ENCODE measurements around the gene CABCOCO1. TPM values are rescaled to one million over a fixed set of nuclear protein-coding genes. Genes with fewer than 3 reads are reported as not detected.
"Not testable (repeated sequence)": the region's sequence is repeated elsewhere in the genome, so short reads cannot be mapped to it uniquely, and the experiment has no call there.

CABCOCO1 gene
- total RNA-seq, 1 experiment from 2014 or later = 0.24 TPM

GRCh38 chr10:61639952-61640351, 22.8 kb upstream of the CABCOCO1 start:
- in situ Hi-C loops (cut with HindIII; ENCODE audit: low pct_unique_long_range_greater_than_20kb, low sequenced_read_pairs) = no loop called here
- no peak for DNase-seq (ENCODE audit: low read depth)

DNA sequence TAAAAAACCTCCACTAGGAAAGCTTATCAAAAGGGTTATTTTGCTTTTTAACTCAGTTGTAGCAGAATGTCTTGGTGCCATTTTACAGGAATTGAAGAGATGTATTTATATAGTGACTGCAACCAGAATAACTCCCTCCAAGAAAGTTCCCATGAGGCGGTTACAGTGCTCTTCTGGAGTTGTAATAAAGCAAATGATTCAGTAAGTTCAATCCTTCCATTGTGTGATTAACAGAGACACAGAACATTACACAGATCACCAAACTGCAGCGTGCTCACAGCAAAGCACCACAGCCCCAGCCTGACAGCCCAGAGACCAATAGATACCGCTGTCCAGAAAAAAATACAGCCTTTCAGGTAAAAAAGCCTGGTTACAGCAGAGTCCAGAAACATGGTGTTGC, 21.9 kb upstream of the CABCOCO1 start:
- DNase-seq (ENCODE audit: low read depth) = no peak
- in situ Hi-C loops (cut with HindIII; ENCODE audit: low pct_unique_long_range_greater_than_20kb, low sequenced_read_pairs) = no loop called here

DNA sequence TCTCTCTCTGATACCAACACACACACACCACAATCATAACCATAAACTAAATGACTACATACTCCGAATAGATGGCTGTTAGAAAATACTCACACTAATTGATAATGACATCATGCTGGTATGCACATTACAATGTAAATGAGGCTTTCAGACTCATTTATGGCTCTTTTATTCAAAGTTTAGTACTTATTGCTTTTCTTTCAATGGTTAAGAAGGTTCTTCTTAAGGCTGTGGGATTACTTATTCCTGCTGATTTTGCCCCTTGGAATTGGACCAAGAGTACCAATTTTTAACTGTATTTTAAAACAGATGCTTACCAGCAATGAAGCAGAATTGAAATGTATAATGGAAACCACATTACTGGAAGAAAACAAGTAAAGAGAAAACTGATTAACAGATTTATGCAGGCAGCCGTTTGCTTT, 20.6 kb upstream of the CABCOCO1 start:
- in situ Hi-C loops (cut with HindIII; ENCODE audit: low pct_unique_long_range_greater_than_20kb, low sequenced_read_pairs) = no loop called here

DNA sequence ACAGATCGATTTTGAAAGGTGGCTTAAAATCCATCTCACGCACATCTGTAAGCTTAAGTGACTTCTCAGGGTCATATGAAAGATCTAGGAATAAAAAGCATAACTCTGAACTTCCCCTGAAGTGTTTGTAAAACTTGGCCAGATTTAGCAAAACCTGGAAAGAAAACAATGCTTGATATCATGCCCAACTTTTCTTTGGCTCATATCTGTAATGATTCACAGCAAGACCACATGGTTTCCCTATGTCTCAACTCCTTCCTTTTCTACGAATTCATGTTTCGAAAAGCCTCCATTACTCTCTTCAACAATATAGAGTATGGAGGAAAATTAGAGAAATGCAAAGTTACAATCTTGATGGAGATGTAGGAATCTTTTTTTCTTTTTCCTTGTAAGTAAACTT, 20.1 kb upstream of the CABCOCO1 start:
- DNase-seq (ENCODE audit: low read depth) = no peak
- in situ Hi-C loops (cut with HindIII; ENCODE audit: low pct_unique_long_range_greater_than_20kb, low sequenced_read_pairs) = no loop called here

More for the DNA sequence above, 20.6 kb upstream of the CABCOCO1 start:
- no peak for DNase-seq (ENCODE audit: low read depth)

DNA sequence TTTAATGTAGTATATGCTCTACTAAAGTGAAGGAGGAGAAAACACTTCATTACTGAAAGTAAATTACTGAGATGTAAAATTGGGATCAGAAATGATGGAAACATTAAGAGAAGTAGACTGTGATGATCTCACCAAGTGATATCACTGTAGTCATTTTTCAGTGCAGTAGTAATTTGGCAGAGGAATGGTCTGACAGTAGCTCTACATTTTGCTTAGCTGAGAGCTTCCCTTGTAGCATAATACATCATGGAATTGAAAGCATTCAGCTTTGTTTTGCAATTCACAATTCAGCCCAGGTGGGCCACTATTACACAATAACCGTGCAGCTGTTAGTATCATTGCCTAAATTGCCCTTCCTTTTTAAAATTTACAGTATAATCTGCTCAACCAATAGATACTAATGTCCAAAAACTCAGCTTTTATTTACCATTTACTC, 19.4 kb upstream of the CABCOCO1 start:
- no peak for DNase-seq (ENCODE audit: low read depth)
- in situ Hi-C loops (cut with HindIII; ENCODE audit: low pct_unique_long_range_greater_than_20kb, low sequenced_read_pairs) = no loop called here

GRCh38 chr10:61653699-61654098, 9.0 kb upstream of the CABCOCO1 start:
- in situ Hi-C loops (cut with HindIII; ENCODE audit: low pct_unique_long_range_greater_than_20kb, low sequenced_read_pairs) = no loop called here
- DNase-seq (ENCODE audit: low read depth) = no peak

DNA sequence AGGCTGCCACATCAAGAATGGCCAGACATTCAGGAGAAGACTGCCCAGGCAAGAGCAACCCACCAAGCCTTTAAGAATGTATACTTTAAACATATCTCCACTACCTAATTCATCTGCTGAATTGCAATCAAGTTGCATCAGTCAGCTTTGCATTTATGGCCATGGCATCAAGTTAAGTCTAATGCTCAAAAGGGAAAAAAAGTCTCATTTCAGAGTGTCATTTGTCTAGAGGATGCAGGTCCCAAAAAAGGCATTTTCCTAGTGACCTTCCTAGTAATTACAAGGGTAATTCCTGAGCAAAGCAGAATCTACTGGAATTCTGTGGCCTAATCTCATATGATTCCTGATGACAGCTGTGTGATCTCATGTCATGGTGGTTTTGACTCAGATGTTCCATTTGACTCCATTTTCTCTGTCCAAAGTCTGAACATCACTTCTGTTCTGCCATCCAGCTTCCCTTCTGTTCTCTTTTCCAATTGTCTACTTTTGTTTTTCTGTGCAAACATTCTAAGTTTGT, 7.3 kb upstream of the CABCOCO1 start:
- in situ Hi-C loops (cut with HindIII; ENCODE audit: low pct_unique_long_range_greater_than_20kb, low sequenced_read_pairs) = no loop called here
- DNase-seq (ENCODE audit: low read depth) = no peak

GRCh38 chr10:61663466-61663865, 737 bp downstream of the CABCOCO1 start:
- in situ Hi-C loops (cut with HindIII; ENCODE audit: low pct_unique_long_range_greater_than_20kb, low sequenced_read_pairs) = no loop called here
- DNase-seq (ENCODE audit: low read depth) = peak; percentile 30

- in situ Hi-C loops (cut with HindIII; ENCODE audit: low pct_unique_long_range_greater_than_20kb, low sequenced_read_pairs) = no loop called here
Observed at GRCh38 chr10:61664985-61665384, 2.3 kb downstream of the CABCOCO1 start.

GRCh38 chr10:61669161-61669725, 6.5 kb downstream of the CABCOCO1 start:
- in situ Hi-C loops (cut with HindIII; ENCODE audit: low pct_unique_long_range_greater_than_20kb, low sequenced_read_pairs) = no loop called here
- no peak for DNase-seq (ENCODE audit: low read depth)

More at GRCh38 chr10:61664985-61665384, 2.3 kb downstream of the CABCOCO1 start:
- no peak for DNase-seq (ENCODE audit: low read depth)

DNA sequence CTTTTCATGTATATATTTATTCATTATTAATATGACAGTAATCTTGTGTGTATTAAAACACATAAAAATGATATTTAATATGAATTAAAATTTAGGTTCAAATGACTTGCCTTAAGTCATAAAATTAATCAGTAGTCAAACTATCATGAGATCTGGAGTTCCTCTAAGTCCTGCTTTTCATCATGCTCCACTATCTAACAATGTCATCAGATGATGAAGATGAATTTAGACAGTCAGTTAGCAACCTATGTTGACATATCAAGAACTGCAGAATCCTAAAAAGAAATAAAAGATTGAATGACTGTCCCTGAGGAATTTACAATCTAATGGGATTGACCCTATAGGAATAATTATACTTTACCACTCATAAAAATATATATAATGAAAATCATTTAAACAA, 7.1 kb downstream of the CABCOCO1 start:
- no peak for DNase-seq (ENCODE audit: low read depth)
- in situ Hi-C loops (cut with HindIII; ENCODE audit: low pct_unique_long_range_greater_than_20kb, low sequenced_read_pairs) = no loop called here

DNA sequence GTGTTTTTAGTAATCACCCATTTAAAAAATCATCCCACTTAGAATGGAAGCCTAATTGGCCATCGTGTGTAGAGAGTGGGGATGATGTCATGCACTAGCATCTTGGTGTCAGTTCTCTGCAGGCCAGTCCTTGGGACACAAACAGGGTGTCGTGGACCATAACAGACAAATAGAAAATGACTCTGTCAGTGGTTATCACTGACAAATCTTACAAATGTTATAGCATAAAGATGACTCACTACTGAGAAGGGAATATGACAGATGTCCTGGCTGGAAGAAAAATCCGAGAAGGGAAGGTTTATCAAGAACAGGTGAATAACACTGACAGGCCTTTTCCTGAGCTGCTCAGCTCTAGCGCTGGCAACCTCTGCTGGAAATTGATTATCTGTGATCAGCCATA, 10.6 kb downstream of the CABCOCO1 start:
- in situ Hi-C loops (cut with HindIII; ENCODE audit: low pct_unique_long_range_greater_than_20kb, low sequenced_read_pairs) = no loop called here

GRCh38 chr10:61682323-61682722, 19.6 kb downstream of the CABCOCO1 start:
- no peak for DNase-seq (ENCODE audit: low read depth)
- in situ Hi-C loops (cut with HindIII; ENCODE audit: low pct_unique_long_range_greater_than_20kb, low sequenced_read_pairs) = no loop called here

More for the DNA sequence above, 10.6 kb downstream of the CABCOCO1 start:
- DNase-seq (ENCODE audit: low read depth) = no peak

GRCh38 chr10:61683319-61683718, 20.6 kb downstream of the CABCOCO1 start:
- no peak for DNase-seq (ENCODE audit: low read depth)
- in situ Hi-C loops (cut with HindIII; ENCODE audit: low pct_unique_long_range_greater_than_20kb, low sequenced_read_pairs) = no loop called here

- in situ Hi-C loops (cut with HindIII; ENCODE audit: low pct_unique_long_range_greater_than_20kb, low sequenced_read_pairs) = no loop called here
- DNase-seq (ENCODE audit: low read depth) = no peak
Observed at GRCh38 chr10:61684894-61685507, 22.3 kb downstream of the CABCOCO1 start.

DNA sequence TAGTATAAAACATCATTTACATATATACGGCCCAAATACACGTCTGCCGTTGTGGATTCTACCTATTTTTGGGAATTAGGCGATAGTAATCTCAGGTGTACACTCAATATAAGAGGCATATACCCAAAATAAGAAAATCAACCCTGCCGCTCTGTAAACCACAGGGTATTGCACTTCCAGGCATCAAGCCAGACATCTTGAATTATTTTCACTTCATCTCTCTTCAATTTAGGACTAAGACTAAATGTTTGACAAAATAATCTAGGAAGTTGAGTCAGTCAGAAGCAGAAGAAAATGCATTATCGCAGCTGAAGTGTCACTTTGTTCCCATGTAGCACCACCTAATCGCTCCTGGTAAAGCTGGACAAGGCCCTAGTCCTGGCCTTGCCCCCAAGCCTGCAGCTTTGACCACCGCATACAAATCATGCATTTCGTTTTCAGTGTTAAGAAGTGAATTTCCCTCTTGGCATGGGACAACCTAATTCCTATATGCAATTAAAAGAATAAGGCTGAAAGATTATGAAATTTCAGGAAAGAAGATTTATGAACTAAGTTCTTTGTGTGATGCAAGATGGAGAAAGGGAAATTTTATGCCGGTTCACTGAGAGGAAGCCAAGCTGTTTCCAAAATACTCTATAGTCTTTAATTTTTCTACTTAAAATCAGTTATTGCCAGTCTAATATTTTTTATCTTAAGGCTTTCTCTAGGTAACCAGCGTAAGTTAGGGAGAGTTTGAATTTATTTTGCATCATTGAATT, 26.0 kb downstream of the CABCOCO1 start:
- DNase-seq (ENCODE audit: low read depth) = no peak

GRCh38 chr10:61691667-61692066, 28.9 kb downstream of the CABCOCO1 start:
- DNase-seq (ENCODE audit: low read depth); in situ Hi-C loops (cut with HindIII; ENCODE audit: low pct_unique_long_range_greater_than_20kb, low sequenced_read_pairs): not testable (repeated sequence)

More for the DNA sequence above, 26.0 kb downstream of the CABCOCO1 start:
- in situ Hi-C loops (cut with HindIII; ENCODE audit: low pct_unique_long_range_greater_than_20kb, low sequenced_read_pairs) = no loop called here

GRCh38 chr10:61692447-61693010, 29.8 kb downstream of the CABCOCO1 start:
- in situ Hi-C loops (cut with HindIII; ENCODE audit: low pct_unique_long_range_greater_than_20kb, low sequenced_read_pairs) = no loop called here
- DNase-seq (ENCODE audit: low read depth) = no peak
